HG02642 (cell line): Measurements from ENCODE around the gene OSBPL3.

Source experiments
- ATAC-seq: cut with Tn5 transposase; IDR thresholded peaks from one replicate; pipeline ENCODE4 v1.9.1; 2021; ENCODE audit warnings: mild to moderate bottlenecking; ENCODE audit not compliant: unreplicated experiment, poor library complexity

The OSBPL3 gene

DNA sequence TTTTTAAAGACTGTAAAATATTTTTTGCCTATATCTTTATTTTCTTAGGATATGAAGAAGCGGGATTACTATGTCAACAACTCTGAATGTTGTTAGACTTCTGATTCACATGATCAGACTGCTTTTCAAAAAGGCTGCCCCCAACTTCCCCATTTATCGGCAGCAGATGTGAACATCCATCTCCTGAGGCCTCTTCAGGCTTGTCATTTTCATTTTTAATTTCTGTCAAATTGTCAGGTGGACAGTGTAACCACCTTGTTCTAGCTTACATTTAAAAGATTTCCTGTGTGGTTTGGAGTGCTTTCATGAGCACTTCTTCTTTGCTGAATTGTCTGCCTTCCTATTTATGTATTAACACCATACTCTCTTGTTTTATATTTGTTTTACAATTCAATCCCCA lies 143.9 kb downstream of the OSBPL3 start:
- ATAC-seq = peak; percentile 62

DNA sequence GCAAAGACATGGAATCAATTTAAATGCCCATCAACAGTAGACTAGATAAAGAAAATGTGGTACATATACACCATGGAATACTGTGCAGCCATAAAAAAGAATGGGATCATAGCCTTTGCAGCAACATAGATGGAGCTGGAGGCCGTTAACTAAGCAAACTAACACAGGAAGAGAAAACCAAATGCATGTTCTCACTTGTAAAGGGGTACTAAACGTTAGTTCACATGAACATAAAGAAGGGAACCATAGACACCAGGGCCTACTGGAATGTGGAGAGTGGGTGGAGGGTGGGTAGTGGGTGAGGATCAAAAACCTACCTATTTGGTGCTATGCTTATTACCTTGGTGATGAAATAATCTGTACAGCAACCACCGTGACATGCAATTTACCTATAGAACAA lies 144.3 kb downstream of the OSBPL3 start:
- ATAC-seq = peak; percentile 3

DNA sequence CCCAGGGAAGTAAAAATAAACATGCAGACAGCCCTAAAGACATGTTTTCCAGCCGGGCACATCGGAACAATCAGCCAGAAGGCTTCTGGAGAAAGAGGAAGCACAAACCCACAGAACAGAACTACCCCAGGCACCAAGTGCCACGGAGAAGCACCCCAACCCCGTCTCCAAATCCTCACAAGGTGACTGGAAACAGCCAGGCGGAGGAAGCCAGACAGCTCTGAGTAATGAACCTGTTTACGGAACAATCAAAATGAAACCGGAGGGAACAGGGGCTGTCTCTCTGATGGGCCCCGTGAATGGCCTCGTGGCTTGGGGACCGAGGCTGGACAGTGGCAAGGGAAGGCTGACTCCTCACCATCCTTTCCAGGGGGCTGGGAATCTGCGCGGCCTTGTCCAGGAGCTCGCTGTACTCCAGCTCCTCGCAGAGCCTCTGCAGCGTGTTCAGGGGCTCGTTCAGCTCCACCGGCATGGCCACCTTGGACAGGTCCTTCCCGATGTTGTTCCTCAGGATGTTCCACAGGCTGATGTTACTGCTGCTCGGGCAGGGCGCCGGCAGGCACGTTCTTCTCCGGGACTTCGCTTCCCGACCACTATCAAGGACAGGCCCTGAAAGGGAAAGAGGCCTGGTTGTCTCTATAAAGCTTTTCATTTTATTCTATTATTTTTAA lies 145.7 kb downstream of the OSBPL3 start:
- peak; percentile 54 for ATAC-seq

DNA sequence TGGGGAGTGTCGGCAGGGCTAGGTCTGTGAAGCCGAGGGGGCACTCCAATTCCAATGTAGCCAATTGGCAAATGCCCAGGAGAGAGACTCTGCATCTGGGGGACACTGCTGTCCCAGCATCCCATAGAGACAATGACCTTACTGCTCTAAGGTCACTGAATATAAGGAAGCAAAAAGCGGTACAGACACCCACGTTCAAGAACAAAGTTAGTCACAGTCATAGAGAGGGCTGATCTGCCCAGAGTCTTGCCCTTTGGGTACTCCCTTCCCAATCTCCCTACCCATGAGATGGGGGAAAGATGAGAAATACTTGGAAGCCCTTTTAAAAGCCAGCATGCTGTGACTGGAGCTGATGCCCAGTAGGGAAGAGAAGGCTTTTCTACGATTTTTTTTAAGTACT lies 146.4 kb downstream of the OSBPL3 start:
- ATAC-seq = no peak

DNA sequence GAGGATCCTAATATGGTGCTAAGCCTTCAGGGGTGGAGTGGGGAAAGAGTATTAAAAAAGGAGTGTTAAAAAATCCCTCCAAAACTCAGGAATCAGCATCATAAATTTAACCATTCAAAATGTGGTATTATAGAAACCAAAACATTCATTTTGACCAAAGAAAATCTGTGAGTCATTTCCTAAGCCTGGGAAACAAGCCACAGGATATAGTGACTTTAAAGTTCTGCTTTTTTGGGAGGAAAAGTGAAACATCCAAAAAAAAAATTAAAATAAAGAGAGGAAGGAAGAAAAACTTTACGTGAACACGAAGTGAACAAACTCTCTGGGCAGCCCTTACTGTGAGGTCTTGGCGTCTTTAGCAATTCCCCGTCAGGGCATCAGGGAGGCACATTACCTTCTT lies 148.7 kb downstream of the OSBPL3 start:
- ATAC-seq = no peak

DNA sequence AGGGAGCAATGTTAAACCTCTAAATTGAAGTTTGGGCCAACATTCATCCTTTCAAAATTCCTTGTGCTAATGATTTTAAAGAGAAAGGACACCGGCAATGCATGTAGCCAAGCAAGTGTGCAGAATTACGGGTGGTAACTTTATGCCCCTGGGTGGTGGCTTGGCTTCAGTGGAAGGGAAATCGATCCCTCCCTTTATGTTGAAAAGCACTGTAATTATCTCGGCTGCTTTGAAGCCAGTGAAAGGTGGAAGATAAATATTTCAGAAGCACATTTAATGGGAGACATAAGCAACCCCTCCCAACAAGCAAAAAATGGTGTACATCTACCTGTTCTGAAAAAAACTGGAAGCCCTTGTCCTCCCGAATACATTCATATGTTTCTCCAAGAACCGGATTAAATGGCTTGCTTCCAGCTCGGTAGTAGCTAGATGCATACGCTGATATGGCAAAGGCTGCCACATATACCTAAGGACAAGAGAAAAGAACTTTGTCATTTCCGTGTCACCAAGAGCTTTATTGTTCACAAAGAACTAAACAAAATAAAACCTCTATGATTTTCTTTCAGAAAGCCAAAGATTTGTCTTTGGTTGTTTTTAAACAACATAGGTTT lies 149.4 kb downstream of the OSBPL3 start:
- no peak for ATAC-seq

DNA sequence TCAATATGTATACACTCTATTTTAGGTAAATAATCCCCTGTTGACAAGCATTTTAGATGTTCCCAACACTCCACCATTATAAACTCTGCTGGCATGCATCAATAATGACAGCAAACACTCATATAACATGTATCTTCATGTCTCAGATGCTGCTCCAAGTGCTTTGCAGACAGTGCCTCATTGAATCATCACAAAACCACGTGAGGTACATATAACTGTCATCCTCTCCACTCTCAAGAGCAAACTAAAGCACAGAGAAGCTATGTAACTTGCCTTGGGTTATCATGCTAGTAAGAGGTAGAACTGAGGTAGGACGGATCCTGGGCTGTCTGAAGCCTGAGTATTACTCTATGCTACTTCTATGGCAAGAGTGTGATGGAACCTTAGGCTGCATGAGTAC lies 150.2 kb downstream of the OSBPL3 start:
- ATAC-seq = no peak

DNA sequence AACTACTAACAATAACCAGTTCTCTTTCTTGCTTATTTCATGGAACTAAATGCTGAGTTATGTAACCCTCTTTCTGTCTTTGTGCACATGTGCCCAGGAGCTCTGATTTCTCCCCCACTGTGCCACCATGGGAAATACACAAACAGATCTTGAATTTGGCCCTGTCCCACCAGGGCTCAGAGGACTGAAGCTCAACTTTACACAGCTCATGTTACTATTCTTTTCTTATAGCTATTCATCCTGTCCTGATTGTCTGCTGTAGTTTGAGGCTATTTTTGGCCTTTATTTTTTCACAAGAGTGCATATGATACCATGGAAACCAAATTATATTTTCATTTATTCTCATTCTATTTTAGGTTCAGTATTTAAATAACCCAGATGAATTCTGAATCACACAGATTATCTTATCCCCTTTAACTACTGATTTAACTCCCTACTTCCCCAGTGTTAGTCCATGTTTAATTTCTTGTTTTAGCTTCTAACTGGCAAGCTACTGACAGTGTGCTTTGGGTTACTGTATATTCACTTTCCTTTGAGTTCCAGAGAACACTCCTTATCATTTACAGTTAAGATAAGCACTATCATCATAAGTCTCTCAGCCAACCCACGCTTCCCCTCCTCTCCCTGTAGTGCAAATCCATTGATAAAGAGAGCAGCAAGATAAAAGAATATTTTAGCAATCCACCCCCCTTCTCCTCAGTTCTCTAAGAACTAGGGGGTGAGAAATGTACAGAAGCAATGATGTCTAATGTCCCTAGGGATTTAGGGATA lies 150.9 kb downstream of the OSBPL3 start:
- no peak for ATAC-seq

DNA sequence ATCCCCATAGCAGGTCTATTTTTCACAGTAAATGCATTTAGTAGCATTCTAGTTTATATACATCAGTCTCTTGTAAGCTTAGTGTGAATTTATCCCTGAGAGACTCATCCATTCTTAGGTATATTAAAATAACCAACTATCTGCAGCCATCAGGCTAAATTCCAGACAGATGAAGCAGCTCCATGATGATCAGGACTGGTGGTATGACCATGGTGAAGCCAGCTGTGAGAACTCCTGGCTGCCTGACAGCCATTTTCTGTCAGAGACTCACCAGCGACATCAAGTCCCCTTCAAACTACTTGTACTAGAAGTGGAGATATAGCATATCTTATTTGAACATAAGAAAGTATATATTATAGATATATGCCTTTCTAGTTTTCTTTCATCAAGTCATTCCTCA lies 152.4 kb downstream of the OSBPL3 start:
- ATAC-seq = no peak

DNA sequence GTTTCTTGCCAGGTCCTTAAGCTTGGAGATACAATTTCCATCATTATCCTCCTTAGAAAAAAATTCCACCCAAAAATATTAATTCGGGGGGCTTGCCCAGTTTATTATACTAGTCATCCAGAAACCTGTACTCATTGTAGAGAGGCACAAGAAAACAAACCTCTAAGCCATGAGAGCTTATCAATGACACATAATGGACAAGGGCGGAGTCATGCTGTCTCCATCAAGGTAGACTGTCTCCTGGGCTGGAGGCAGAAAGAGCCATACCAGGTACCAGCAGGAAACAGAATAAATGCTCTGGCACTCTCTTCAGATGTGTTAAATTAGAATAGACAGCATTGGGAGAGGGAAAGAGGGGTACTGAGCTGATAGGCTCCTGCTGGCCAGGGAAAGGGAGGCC lies 153.0 kb downstream of the OSBPL3 start:
- ATAC-seq = no peak

DNA sequence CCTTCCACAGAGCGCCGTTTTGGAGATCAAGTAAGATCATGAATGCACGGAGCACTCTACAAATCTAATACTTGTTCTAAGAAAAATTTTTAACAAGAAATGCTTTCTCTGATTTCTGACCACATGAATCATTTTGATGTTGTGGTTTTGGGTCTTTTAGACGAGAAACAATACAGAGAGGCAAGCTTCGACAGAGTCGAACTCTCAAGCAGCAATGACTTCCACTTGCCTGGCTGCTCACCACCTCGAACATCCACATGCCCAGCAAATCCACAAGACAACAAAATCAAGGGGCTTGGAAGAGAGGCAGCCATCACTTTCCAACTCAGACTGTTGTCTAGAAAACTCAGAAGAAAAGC lies 153.3 kb downstream of the OSBPL3 start:
- no peak for ATAC-seq

DNA sequence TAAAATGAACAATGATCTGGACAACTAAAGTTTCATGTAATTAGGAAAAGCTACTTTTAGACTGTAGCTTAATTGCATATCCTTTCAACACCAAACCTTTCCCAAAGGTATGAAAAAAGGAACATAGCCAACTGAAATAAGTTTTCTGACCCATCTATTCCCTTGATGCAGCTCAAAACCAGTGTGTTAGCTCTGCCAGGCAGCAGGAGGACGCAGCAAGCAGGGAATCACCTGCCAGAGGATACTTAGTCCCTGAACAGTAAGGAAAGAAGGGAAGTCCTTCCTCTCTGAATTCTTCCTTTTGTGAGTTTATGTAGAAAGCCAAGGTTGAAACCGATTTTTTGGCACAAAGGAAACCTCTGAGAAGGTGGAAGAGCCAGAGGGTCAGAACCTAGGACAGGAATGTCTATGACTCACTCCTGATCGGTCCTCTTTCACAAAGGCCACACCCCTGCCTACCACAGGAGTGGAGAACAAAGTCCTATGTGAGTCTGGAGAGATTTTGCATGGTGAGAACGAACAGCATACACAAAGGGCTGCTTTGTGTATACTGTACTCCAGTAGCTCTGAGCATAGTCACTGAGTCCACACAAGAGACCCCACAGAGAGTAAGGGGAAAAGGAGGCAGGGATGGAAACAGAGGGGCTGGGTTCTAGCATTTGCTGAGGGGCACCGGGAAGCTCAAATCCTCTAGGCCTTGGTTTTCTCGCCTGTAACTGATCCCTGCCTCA lies 153.9 kb downstream of the OSBPL3 start:
- no peak for ATAC-seq

DNA sequence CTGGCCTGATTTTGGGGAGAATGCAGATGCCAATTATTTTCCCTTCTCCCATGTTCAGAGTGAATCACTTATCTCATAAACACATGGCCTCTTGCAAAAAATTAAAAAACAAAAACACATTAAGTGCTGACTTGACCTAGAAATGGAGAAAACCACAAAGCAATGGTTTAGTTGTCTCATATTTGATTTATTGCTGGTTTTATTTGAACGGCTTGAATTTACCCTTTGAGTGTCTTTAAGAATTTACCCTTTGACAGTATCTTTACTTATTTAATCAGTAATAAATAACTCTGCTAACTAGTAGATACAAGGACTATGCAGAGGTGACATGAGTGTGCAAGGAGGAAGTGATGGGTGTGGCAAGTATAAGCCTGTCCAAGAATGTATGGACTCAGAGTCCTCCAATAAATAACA lies 154.6 kb downstream of the OSBPL3 start:
- ATAC-seq = no peak

DNA sequence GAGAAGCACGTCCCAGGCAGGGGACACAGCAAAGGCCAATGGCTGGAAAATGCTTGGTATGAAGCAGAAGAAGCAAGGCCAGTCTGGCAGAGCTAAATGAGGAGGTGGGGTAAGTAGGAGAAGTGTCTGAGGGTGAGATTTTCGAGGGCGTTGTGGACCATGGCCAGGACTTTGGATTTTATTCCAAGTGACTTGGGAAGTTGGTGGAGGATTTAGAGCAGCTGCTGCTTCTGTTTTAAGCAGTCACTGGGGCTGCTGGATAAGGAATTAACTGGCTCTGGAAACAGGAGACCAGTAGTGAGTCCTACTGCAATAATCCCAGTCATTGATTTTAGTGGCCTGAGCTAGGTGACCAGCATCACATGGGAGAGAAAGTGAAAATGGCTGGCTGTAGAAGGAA lies 155.1 kb downstream of the OSBPL3 start:
- ATAC-seq = no peak

DNA sequence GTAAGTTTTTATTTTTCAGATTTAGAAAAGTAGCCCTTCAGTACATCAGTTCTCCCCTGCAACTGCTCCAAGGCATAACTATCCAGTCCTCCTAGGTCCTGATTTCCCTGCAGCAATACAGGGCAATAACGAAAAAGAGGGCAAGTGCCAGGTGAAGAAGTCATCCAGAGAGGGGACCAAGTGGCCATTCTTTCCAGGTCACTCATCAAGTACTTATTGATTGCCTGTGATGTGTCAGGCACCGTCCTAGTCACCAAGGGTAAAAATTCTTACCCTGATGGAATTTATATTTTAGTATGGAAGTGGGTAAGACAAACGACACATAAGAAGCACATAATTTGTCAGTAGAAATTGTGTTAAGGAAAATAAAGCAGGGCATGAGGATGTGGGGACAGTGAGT lies 155.6 kb downstream of the OSBPL3 start:
- no peak for ATAC-seq

DNA sequence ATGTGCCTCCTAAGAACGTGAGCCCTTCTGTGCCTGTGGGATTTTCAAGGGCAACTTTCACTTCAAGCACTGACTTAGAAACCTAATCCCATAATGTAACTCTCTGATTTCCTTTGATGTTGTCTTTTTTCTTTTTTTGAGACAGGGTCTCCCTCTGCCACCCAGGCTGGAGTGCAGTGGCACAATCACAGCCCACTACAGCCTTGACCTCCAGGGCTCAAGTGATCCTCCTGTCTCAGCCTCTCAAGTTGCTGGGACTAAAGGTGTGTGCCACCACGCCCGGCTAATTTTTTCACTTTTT lies 158.3 kb downstream of the OSBPL3 start:
- ATAC-seq = peak; percentile 12

DNA sequence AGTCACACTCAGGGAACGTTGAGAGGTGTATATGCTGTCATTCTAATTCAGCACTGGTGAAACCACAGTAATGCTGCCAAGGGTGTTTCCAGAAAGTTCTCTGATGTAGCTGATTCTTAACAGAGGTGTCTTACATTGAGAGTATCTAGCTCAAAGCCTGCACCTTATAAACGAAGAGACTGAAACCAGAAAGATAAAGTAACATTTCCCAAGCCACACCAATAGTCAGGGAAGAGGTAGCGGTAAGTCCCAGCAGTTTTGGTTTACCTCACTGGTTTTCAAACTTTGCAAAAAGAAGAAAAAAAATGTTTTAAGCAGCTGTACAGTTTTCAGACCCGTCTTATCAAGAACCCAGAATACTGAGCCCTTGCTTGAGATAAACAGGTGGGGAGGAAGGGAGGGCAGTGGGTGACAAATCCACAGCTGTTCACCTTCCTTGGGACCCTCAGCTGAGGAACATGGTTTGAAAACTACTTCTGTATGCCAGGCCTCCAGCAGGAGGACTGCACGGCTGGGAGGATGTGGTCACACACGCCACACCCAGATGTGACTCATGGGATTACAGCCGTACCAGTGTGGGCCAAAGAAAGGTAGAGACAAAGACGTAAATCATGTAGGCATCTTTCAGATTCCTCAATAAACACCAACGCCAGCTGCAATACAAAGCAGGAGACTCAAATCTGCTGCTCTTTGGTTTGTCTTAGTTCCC lies 158.8 kb downstream of the OSBPL3 start:
- ATAC-seq = peak; percentile 87

DNA sequence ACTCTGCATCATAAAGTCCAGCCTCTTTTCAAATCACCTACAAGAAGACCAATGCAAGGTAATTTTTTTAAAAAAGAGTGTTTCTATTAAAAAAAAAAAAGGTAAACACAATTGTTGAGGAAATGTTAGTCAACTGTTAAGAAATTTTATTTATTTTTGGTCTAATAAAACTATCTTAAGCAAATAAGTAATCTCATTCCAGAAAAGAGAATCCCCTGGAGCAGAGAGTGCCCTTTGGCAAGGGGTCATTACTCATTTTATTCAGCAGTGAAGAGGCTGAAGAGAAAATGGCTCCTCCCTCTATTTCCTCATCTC lies 159.3 kb downstream of the OSBPL3 start:
- ATAC-seq = no peak

DNA sequence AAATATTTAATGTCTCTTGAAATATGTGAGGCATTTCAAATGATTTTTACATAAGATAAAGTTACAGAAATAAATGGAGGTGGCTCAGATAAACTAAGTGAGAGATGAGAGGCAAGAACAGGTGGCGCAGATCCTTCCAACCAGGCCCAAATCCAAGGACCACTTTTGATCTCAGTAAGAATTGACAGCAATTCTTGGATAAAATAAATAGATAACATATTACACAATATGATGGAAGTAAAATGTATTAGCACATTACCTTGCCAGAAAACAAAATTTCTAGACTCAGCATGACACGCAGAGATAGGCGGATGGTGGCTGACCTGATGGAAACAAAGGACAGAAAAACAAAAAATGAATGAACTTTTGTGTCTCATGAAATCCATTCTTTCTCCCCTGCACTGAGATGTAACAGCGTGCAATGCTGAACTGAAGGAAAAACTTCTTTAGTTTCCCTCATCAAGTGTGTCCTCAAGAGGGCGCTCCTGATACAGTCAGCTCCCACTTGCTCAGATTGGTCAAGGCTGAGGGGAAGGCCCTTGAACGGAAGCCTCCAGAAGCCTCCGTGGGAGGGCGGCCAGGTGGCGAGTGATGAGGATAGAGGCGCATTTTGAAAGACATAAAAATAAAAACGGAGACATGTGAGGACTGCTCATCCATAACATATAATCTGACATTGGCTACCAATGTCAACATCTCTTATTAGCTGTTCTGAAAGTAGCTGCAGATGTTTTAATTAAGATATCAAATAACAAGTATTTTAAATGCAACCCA lies 159.9 kb downstream of the OSBPL3 start:
- peak; percentile 70 for ATAC-seq

DNA sequence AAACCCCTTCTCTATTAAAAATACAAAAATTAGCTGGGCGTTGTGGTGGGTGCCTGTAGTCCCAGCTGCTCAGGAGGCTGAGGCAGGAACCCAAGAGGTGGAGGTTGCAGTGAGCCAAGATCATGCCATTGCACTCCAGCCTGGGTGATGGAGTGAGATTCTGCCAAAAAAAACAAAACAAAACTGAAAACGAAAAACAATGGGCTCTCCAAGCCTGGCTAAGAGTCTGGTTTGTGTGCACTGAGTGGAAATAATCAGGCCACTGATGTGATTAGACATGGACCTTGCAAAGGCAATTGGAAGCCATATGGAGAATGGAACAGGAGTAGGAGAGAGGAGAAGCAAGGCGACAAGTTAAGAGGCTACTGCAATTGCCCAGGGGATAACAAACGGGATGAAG lies 162.6 kb downstream of the OSBPL3 start:
- no peak for ATAC-seq
